Spinal cord (tissue), 10 donors: ENCODE results near the gene SLC26A3. TPM values are rescaled to one million over a fixed set of nuclear protein-coding genes. Genes with fewer than 3 reads are reported as not detected.
"Not testable (repeated sequence)": the region's sequence is repeated elsewhere in the genome, so short reads cannot be mapped to it uniquely, and the experiment has no call there.

ENCODE experiments used
- DNase-seq, 6 donors: peaks; one replicate each; pipeline versions ENCODE4 v3.0.0 to v3.0.0-alpha.2; 2013 to 2015; ENCODE audit warnings: low spot score in 6 of 6, low read depth in 4 of 6
- H3K27ac ChIP-seq: one replicate; pipeline ENCODE4 v1.5.1; 2013; ENCODE audit warnings: low read depth, low read length, control low read depth
- H3K27me3 ChIP-seq: one replicate; pipeline ENCODE4 v1.6.1; 2013; ENCODE audit warnings: low read length; ENCODE audit not compliant: control insufficient read depth, insufficient read depth
- H3K36me3 ChIP-seq: one replicate; pipeline ENCODE4 v1.6.1; 2013; ENCODE audit warnings: low read length; ENCODE audit not compliant: control insufficient read depth, insufficient read depth
- H3K4me1 ChIP-seq: one replicate; pipeline ENCODE4 v1.6.1; 2013; ENCODE audit warnings: low read length; ENCODE audit not compliant: control insufficient read depth, insufficient read depth
- H3K4me3 ChIP-seq: one replicate; pipeline ENCODE4 v1.5.1; 2013; ENCODE audit warnings: low read depth, low read length, control low read depth
- H3K9me3 ChIP-seq: one replicate; pipeline ENCODE4 v1.6.1; 2013; ENCODE audit warnings: low read length; ENCODE audit not compliant: control insufficient read depth, insufficient read depth
- WGBS: methylation state at CpG from one replicate; pipeline ENCODE4 v1.1.5; 2013; ENCODE audit warnings: missing lambda C conversion rate; ENCODE audit not compliant: insufficient coverage; 5-methylcytosine and 5-hydroxymethylcytosine counted together
- long read RNA-seq, 4 donors: transcript quantifications; one replicate each; lab custom pipeline, GENCODE V29; 2026
- polyA plus RNA-seq, 2 donors: library from polyadenylated mRNA; unstranded; fragments of 120-200 nt; gene quantifications; one replicate each; pipeline ENCODE4 v1.2.1, GENCODE V29; 2013; ENCODE audit not compliant: insufficient read length in 2 of 2
- total RNA-seq, 2 donors: library from RNA; depleted of rRNA in 1 of 2; stranded (reverse); fragments of 120-200 nt in 1 of 2; fragments of >200 nt in 1 of 2; gene quantifications; one replicate each; pipeline versions ENCODE4 v1.2.3 to v1.2.4, GENCODE V29; 2013 to 2014
- donor health status: healthy.

The SLC26A3 gene
- not detected for total RNA-seq
- not detected for polyA plus RNA-seq
- long read RNA-seq, donor 1 = 0 reads
- long read RNA-seq, donor 2 = 0 reads
- long read RNA-seq, donor 3 = 0 reads
- long read RNA-seq, donor 4 = 0 reads

DNA sequence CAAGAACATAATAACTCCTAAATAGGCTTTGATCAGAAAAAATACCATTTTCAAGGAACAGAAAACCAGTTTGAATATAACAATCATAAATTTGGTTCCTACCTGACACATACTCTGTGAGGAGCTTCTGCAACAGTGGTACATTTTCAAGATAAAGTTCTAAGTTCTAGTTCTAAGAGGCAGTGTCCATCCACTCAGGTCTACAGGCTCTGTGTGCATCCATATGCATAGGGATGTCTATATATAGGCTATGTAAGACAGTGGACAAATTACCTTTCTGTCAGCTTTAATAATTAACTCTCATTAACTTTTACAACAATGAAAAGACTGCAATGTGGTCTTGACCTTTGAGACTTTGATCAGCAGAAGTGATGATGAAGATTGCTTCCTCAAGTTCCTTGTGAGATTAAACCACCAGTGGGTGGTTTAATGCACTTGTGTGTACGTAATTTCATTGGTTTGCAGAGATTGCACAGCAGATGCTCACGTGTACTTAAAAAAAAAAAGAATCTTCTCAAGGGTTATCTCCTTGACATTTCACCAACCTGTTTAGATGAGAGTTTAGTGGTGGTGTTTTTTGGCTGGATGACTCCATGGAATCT lies at the start of gene SLC26A3:
Gene SLC26A3, minus strand, starts transcription at position 215 of the 602 bp plus-strand sequence. CDS start 8,714 bp downstream, outside the sequence.
- Histone ChIP-seq H3K9me3 (no peaks in the 10 kb centered on the region), H3K4me1 (no peaks in the 10 kb centered on the region)

DNA sequence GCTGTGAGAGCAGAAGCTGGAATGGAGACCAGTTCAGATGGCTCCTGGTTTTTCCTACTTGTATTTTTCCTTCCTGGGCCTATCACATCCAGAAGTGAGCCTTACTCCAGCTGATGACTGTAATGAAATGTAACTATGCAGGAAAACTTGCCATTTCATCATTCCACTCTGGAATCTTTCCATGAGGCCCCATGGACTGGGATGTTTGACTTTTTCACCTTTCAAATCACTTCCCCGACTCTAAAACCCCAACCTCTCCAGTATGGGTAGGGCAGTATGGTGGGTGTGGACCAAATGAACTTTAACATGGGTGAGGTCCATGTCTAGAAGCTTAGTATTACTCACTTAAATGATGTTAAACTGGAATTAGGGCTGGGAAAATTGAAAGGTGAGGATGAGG lies 47.6 kb upstream of the SLC26A3 start:
- Histone ChIP-seq H3K27ac (no peak overlapping the region), H3K27me3 (peaks cover 2% of the 10 kb centered on the region), H3K4me1 (no peaks in the 10 kb centered on the region), H3K4me3 (no peak overlapping the region), H3K36me3 (no peaks in the 10 kb centered on the region), H3K9me3 (no peaks in the 10 kb centered on the region)
- no CpG with 5 or more reads among the region's 1 CpG for WGBS
- DNase-seq = no peak

More for the DNA sequence above, at the start of gene SLC26A3:
- Histone ChIP-seq H3K4me3 (no peak within 1 kb of the TSS), H3K36me3 (no peaks in the 10 kb centered on the region), H3K27me3 (no peaks in the 10 kb centered on the region), H3K27ac (no peak within 1 kb of the TSS)
- no CpG with 5 or more reads among the region's 2 CpGs for WGBS
- no peak for DNase-seq

DNA sequence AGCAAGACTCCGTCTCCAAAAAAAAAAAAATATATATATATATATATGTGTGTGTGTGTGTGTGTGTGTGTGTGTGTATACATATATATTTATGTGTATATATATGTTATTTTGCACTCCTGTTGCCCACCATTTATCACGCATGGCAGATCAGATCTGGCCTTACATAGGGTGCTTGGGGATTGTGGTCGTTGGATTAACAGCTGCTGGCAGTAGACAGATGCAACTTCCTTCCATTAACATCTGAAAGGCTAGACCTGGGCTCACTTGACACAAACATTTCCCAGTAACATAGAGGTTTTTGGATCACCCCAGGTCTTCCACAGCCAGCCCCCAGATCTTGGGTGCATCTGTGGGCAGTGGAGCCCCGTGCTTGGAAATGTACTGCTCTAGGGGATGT lies 47.2 kb upstream of the SLC26A3 start:
- Histone ChIP-seq H3K9me3 (no peaks in the 10 kb centered on the region), H3K4me1 (no peaks in the 10 kb centered on the region), H3K27me3 (peaks cover 2% of the 10 kb centered on the region), H3K4me3 (no peak overlapping the region), H3K36me3 (no peaks in the 10 kb centered on the region), H3K27ac (no peak overlapping the region)
- WGBS = 77% methylated on average over 1 of the region's 4 CpGs
- DNase-seq = no peak

DNA sequence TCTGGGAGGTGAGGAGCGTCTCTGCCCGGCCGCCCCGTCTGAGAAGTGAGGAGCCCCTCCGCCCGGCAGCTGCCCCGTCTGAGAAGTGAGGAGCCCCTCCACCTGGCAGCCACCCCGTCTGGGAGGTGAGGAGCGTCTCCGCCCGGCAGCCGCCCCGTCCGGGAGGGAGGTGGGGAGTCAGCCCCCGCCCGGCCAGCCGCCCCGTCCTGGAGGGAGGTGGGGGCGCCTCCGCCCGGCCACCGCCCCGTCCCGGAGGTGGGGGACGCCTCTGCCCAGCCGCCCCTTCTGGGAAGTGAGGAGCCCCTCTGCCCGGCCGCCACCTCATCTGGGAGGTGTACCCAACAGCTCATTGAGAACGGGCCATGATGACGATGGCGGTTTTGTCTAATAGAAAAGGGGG lies 45.2 kb upstream of the SLC26A3 start:
- H3K4me3 ChIP-seq, H3K27me3 ChIP-seq, H3K4me1 ChIP-seq, H3K36me3 ChIP-seq, H3K9me3 ChIP-seq, DNase-seq, H3K27ac ChIP-seq: not testable (repeated sequence)
- WGBS = 96% methylated on average over 12 of the region's 31 CpGs

DNA sequence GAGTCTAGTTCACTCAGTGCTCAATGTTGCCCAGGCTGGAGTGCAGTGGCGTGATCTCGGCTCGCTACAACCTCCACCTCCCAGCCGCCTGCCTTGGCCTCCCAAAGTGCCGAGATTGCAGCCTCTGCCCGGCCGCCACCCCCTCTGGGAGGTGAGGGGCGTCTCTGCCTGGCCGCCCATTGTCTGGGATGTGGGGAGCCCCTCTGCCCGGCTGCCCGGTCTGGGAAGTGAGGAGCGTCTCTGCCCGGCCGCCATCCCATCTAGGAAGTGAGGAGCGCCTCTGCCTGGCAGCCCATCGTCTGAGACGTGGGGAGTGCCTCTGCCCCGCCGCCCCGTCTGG lies 44.8 kb upstream of the SLC26A3 start:
- WGBS = 100% methylated on average over 5 of the region's 20 CpGs
- DNase-seq, H3K9me3 ChIP-seq, H3K4me3 ChIP-seq, H3K4me1 ChIP-seq, H3K27me3 ChIP-seq, H3K36me3 ChIP-seq, H3K27ac ChIP-seq: not testable (repeated sequence)

DNA sequence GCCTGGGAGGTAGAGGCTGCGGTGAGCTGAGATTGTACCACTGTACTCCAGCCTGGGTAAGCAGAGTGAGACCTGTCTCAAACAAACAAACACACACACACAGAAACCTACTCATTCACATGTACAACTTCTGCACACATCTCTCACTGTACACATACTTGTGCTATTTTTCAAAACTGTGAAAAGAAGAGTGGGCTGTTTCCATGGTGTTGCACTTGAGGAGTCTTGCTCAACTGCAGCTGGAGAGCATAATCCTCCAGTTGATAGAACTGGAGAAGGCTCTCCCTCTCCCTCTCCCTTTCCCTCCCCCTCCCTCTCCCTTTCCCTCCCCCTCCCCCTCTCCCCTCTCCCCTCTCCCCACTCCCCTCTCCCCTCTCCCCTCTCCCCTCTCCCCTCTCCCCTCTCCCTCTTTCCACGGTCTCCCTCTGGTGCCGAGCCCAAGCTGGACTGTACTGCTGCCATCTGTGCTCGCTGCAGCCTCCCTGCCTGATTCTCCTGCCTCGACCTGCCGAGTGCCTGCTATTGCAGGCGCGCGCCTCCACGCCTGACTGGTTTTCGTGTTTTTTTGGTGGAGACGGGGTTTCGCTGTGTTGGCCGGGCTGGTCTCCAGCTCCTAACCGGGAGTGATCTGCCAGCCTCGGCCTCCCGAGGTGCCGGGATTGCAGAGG lies 44.3 kb upstream of the SLC26A3 start:
- Histone ChIP-seq H3K27ac (no peak overlapping the region), H3K4me3 (no peak overlapping the region), H3K27me3 (no peaks in the 10 kb centered on the region), H3K36me3 (no peaks in the 10 kb centered on the region), H3K9me3 (no peaks in the 10 kb centered on the region), H3K4me1 (no peaks in the 10 kb centered on the region)
- no peak for DNase-seq
- WGBS = 92% methylated on average over 4 of the region's 18 CpGs

DNA sequence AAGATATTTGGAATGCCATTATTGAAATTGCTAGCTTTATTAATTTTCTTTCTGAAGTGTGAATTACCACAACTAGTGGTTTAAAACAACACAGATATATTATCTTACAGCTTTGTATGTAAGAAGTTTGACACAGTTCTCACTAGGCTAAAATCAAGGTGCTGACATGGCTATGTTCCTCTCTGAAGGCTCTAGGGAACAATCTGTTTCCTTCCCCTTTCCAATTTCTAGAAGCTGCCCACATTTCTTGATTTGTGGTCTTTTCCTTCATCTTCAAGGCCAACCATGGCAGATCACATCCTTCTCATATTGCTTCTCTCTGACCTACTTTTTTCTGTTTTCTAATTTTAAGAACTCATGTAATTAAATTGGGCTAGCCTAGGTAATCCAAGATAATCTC lies 43.3 kb upstream of the SLC26A3 start:
- H3K27me3 ChIP-seq = no peaks in the 10 kb centered on the region
- no peaks in the 10 kb centered on the region for H3K36me3 ChIP-seq
- DNase-seq = no peak
- no peak overlapping the region for H3K27ac ChIP-seq
- H3K9me3 ChIP-seq = no peaks in the 10 kb centered on the region
- H3K4me1 ChIP-seq = no peaks in the 10 kb centered on the region
- H3K4me3 ChIP-seq = no peak overlapping the region

DNA sequence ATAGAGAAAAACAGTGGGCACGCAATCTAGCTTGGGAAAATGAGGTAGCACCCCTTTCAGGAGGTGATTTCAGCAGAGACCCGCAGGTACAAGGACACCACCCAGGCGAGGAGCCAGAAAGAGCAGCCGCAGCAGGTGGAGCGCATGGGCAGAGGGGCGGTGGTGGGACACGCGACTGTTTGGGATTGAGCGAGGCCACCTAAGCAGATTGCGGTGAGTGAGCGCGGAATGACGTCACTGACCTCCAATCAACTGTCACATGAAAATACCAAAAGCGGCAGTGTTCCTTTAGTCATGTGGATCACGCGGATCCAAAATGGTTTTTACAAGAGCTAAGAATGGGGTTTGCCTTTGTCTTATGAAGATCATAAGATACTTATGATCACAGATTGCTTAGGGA lies 40.2 kb upstream of the SLC26A3 start:
- no peaks in the 10 kb centered on the region for H3K9me3 ChIP-seq
- H3K27me3 ChIP-seq = no peaks in the 10 kb centered on the region
- WGBS = 95% methylated on average over 12 of the region's 16 CpGs
- H3K4me3 ChIP-seq = no peak overlapping the region
- no peaks in the 10 kb centered on the region for H3K36me3 ChIP-seq
- no peak overlapping the region for H3K27ac ChIP-seq
- no peaks in the 10 kb centered on the region for H3K4me1 ChIP-seq
- DNase-seq = no peak

DNA sequence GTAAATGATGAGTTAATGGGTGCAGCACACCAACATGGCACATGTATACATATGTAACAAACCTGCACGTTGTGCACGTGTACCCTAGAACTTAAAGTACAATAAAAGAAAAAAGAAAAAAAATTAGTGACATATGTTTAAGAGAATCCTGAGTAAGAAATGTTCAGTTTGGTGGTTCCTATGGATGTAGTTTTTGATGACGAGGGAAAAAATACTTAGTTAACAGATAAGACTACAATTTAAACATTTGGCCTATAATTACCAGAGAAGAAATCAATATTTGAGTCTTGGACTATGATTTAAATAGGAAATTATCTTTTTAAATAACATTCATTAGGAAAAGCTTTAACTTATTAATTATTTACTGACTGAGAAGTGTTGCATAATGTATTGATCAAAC lies 39.2 kb upstream of the SLC26A3 start:
- Histone ChIP-seq H3K27me3 (no peaks in the 10 kb centered on the region), H3K4me3 (no peak overlapping the region), H3K9me3 (no peaks in the 10 kb centered on the region), H3K27ac (no peak overlapping the region), H3K4me1 (no peaks in the 10 kb centered on the region), H3K36me3 (no peaks in the 10 kb centered on the region)
- no CpG with 5 or more reads among the region's 3 CpGs for WGBS
- DNase-seq = no peak
